GM19023 (cell line): ENCODE results near the gene HCN2.
"Not testable (repeated sequence)": the region's sequence is repeated elsewhere in the genome, so short reads cannot be mapped to it uniquely, and the experiment has no call there.

Source experiments
- ATAC-seq: cut with Tn5 transposase; IDR thresholded peaks from one replicate; pipeline ENCODE4 v1.9.1; 2021; ENCODE audit warnings: mild to moderate bottlenecking, moderate library complexity; ENCODE audit not compliant: unreplicated experiment

Gene HCN2

DNA sequence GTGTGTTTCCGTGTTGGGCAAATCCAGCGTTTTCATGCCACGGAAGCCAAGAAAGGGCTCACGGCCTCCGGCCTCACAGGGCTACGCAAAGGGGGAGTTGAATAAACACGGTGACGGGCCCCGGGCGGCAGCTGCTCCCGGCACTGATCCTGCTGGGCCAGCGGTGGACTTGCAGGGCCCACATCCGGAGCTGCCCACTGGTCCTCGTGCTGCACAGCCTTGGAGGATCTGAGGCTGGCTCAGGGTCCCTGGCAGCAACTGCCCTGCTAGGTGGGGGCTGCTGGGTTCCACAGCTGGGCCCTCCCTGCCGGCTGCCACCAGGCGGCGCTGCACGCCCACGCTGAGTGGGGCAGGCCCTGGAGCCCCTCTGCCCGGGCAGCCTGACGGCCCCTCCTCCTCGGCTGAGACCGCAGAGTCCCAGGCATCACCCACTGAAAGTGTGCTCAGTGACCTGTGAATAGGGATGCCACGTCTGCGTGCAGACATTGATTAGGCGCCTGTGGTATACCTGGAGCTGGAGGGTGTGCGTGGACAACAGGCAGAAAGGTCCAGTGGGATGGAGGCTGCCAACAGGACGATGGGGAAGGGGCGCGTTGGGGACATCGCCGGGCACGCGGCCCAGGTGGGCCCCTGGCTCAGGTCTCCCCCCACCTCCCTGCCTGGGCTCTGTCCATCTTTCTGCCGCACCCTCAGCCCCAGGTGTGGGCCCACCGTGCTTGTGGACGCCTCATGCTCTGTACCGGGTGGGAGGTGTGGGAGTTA lies 5.3 kb upstream of the HCN2 start:
- ATAC-seq, result no peak

DNA sequence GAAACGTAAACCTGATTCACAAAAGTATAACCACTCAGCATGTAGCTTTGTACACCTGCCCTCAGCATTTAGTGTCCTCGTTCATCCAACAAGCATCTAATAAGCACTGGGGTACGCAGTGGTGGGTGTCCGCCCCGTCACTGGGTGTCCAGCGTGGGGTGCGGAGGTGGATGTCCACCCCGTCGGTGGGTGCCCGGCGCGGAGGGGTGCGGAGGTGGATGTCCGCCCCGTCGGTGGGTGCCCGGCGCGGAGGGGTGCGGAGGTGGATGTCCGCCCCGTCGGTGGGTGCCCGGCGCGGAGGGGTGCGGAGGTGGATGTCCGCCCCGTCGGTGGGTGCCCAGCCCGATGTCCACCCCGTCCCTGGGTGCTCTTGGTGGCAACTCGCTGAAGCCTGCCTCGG lies 4.5 kb upstream of the HCN2 start:
- ATAC-seq, result not testable (repeated sequence)

DNA sequence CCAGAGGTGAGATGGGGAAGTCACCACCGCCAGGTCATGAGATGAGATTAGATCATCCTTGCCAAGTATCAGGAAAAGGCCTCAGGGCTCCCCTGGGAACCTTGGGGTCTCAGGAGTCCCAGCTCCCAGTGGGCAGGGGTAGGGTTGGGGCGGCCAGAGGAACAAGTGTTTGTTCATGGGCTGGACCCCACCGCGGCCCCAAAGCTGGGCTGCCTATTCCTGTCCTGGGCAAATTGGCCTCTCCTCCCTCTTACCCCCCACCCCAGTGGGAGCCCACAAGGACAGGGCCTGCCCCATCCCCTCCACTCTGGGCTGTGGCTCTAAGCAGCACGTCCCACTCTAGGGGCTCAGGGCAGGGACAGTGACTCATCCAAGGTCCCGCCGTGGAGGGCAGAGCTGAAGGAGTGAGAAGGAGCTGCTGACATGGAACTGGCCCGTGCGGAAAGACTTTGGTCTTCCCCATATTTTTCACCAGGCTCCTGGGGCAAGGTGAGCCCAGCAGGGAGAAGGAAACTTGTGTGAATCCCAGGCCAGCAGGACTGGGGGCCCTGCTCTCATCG lies 4.0 kb upstream of the HCN2 start:
- no peak for ATAC-seq

DNA sequence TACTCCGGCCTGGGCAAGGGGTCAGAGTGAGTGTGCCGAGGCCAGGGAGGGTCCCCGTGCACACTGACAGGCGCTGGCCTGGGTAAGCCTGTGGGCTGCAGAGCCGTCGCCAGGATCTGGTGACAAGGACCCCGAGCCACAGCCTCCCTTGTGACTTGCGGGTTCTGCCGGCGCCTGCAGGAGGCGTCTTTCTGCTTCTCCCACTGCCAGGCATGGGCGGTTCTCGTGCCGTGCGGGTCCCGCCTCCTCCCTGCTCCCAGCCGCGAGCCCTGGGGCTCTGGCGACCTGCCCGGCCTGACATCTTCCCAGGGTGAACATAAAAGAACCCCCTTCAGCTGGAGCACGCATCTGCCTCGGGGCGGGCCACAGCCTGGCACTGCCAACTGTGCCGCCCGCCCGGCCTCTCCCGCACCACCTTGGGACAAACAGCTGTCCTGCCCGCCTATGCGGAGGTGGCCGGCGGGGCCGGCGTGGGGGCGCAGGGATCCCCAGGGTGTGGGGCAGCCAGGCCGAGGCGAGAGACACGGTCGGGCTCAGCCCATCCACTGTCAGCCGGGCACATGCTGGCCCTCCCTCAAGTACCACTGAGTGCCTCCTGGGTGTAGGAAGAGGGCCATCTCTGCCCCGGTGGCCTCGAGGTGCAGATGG lies 1.5 kb upstream of the HCN2 start:
- ATAC-seq, result no peak

DNA sequence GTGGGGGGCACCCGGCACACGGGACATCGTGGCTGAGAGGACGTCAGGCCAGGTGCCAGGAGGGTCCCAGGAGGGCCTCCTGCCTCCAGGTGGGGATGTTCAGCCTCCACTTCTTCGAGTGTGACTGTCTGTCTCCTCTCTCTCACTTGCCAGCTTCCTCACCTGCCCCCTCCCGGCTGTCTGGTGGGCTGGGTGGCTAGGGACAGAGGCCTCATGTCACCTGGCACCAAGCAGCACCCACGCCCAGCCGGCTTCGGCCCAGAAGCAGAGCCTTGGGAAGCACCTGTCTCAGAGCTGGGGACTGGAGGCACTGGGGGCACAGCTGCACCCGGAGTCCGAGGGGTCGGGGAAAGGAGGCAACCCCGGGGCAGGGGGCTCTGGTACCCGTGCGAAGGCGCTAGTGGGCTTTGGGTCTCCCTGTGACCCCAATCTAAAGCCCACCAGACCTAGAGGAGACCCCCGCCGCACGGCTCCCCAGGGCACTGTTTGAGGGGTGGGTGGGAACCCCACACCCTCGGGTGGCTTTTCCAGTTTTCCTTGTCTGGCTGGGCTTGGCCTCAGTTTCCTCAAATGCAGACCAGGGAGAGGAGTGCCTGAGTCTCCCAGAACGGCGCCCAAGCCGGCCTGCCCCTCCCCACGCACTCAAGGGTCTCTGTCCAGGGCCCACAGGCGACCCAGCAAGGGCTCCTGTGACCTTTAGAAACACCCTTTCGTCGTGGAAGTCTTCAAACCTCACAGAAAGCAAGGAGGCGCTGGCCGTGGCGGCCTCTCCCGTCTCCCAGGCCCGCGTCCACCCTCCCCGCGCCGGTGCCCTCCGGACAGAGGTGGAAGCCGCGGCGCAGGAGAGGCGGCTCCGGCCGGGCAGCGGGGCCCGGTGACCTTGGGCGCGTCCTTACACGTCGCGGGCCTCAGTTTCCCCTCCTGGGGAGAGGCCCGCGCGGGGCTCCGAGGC lies 664 bp upstream of the HCN2 start:
- ATAC-seq, result no peak

DNA sequence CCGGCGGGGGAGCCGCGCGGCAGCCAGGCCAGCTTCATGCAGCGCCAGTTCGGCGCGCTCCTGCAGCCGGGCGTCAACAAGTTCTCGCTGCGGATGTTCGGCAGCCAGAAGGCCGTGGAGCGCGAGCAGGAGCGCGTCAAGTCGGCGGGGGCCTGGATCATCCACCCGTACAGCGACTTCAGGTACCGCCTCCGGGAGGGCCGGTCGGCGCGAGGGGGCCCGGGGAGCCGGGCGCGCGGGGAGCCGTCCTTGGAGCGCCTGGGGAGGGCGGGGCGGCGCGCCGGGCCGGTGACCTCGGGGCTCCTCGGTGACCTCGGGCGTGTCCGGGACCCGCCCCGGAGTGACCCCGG lies 690 bp downstream of the HCN2 start:
- ATAC-seq, result no peak

DNA sequence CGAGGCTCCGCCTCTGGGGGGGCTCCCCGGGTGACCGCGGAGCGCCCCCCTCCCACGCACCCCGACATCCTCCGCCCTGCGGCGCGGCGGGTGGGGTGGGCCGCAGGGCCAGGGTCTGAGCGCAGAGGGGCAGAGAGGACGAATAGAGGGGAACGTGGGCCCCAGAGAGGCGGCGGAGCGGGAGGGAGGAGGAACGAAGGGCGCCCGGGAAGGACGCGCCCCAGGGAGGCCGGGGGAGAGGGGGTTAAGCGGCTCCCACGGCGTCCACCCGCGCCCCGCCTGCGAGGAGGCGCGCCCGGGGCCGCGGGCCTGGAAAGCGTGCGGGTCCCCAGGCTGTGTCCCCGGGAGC lies 1.0 kb downstream of the HCN2 start:
- ATAC-seq, result no peak

DNA sequence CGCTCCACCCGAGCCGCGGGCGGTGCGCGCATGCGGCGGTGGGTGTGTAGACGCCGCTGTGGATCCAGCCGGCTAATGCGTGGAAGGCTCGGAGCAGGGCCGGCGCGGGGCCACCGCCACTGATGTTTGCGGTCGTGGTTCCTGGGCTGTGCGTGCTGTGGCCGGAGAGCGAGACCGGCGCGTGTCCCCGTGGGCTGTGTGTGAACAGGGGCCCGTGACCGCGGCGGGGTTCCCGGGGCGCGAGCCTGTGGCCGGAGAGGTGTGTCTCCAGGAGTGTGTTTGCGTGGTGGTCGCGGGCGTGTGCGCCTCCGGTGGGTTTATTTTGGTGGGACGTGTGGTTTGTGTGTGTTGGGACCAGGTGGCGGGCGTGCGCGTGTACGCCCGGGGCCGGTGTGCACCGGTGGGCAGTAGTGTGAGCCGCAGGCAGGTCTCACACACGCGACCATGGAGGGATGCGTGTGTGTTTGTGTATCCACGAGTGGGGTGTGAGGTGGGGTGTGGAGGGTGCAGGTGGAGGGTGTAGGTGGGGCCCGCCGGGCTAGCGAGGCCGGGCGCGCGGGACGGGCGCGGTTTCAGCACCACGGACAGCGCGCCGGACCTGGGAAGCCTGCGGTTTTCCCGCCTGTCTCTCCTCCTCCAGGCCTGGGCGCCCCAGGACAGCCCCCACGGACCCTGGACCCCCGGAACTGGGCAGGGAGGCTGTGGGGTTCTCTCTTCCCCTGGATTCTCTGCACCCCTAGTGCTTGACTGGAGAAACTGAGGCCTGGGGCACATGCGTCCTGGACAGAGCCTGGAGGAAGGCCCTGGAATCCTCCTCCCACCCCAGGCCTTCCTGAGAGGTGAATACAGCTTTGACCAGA lies 1.6 kb downstream of the HCN2 start:
- ATAC-seq, result no peak

DNA sequence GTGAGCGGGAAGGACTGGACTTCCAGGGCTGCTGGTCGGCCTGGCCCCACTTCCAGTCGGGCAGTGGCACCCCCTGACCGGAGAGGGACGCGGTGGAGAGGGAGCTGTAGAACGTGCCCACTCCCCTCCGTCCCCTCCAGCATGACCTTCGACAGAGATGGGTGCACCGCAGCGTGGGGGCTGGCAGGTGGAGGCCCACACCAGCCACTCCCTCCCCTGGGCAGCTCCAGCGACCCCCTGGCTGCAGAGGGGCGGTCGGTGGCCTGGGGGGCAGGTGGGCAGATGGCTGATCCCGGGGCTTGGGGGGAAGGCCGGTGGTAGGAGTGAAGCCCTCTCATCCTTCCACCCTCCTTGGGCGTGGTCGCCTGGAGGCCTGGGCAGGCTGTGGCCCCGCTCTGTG lies 2.4 kb downstream of the HCN2 start:
- ATAC-seq, result no peak

DNA sequence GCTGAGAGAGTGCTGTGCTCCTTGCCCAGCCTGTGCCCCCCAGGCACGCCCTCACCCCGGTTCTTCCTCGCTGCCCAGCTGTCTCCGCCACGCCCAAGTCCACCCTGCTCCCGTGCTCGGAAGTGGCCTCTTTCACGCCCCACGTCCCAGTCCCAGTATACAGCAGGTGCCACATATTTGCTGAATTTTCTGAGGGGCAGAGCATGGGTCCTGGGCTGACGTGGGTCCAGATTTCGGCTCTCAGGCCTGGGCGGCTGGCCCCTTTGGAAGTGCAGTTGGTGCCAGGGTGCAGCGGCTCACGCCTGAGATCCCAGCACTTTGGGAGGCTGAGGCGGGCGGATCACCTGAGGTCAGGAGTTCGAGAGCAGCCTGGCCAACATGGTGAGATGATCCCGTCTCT lies 3.4 kb downstream of the HCN2 start:
- ATAC-seq, result no peak

DNA sequence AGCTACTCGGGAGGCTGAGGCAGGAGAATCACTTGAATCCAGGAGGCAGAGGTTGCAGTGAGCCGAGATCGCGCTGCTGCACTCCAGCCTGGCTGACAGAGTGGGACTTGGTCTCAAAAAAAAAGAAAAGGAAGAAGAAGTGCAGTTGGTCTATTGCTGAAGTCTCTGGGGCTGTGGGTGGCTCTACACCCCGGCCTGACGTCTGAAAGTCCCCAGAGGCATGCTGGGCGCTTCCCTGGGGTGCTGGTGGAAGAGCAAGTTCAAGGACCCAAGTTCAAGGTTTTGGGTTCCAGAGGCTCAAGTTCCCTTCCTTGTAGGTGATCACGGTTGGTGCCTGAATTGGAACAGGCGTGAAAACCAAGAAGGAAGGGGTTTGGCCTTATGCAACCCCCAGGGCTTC lies 3.8 kb downstream of the HCN2 start:
- no peak for ATAC-seq

DNA sequence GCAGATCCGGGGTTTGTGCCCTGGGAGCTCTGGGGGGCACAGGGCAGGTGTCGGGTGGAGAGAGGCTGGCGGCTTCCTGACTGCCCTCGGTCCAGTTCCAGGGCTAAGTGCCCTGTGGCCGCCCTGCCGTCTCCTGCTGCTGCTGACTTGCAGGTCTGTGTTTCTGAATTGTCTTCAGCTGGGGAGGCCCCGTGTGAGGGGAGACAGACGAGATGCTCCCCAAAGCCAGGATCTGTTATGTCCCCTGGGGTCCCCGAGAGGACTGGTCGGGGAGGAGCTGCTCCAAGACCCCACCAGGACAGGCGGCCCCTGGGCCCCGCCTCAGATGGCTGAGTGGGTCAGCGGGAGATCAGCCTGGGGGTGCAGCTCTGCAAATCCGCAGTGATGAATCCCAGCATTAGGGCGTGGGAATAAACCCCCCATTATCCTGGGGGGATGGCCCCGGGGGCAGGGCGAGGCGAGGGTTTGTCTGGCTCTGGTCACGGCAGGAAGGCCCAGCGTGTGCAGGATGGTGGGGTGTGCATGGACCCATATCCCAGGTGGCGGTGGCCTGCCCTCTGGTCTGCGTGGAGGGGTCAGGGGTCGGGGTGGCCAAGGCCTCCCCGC lies 4.7 kb downstream of the HCN2 start:
- no peak for ATAC-seq

DNA sequence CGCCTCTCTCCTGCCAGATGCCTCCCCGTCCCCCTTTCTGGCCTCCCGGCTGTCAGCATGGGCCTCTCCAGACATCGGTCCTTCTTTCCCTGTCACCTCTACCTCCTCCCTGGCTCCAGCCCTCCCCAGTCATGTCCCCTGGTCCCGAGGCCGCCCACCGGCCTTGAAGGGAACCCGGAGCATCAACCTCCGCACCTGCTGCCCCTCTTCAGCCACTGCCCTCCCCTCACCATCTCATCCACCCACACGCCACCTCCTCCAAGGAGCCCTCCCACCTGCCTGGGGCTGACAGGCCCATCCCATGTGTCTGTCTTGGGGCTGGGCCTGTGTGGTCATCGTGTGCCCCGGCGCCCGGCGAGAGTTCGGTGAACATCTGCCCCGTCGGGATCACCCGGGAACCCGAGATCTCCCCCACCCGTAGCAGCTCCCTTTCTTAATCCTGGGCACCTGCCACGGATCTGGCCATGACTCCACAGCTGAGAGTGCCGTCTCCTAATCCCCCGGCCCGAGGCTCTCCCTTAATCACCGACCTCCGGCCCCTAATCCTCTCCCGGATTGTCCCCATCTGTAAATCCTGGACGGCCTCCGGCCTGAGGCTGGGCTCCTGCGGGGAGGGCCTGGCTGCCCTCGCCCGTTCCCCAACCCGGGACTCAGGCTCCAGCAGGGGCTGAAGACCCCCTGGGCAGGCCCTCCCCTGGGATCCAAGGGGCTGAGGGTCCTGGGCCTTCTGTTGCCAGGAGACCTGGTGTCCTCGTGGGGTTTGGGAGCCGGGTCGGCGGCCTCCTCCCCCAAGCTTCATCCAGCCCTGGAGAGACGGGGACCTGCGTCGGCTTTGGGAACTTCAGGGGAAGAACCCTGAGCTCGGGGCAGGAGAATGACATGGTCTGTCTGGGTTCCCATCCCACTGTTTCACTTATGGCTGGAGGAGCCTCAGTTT lies 5.9 kb downstream of the HCN2 start:
- ATAC-seq, result no peak

DNA sequence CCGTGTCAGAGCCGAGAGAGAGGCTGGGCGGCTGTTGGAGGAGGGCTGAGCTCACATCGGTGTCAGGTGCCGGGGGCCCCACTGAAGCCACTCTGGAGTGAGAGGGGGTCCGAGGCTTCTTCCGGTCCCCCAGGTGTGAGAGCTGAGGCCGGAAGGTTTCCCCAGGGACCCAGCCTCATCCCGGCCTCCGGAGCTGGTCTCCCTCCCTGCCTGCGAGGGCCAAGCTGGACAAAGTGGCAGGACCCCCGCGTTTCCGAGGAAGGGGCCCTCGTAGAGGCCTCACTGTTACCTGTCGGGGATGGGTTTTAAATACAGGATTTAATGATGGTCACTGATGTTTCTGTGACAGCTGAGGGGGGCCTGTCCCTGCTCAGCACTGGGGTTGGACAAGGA lies 6.6 kb downstream of the HCN2 start:
- no peak for ATAC-seq

DNA sequence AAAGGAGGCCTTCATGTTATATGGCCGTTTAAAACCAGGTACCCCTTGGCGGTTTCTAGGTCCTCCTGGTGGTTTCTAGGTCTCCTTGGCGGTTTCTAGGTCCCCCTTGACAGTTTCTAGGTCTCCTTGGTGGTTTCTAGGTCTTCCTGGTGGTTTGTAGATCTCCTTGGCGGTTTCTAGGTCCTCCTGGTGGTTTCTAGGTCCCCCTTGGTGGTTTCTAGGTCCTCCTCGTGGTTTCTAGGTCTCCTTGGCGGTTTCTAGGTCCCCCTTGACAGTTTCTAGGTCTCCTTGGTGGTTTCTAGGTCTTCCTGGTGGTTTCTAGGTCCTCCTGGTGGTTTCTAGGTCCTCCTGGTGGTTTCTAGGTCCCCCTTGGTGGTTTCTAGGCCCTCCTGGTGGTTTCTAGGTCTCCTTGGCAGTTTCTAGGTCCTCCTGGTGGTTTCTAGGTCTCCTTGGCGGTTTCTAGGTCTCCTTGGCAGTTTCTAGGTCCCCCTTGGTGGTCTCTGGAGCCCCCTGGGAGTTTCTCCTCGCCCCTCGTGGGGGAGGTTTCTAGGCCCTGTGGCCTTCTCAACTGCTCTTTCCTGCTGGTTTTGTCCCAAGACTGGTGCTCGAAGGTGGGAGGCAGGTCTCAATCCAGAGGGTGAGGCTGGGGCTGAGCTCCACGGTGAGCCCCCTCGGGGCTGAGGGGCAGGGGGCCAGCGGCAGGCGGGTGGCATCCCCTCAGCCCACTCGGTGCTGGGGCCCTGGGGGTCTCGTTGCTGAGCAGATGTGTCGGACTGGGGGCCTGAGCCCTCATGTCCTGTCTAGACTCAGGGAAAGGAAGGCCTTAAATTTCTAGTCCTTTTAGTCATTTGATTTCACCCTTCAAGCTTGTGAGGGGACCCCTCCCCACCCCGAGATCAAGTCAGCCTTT lies 8.0 kb downstream of the HCN2 start:
- ATAC-seq, result no peak

DNA sequence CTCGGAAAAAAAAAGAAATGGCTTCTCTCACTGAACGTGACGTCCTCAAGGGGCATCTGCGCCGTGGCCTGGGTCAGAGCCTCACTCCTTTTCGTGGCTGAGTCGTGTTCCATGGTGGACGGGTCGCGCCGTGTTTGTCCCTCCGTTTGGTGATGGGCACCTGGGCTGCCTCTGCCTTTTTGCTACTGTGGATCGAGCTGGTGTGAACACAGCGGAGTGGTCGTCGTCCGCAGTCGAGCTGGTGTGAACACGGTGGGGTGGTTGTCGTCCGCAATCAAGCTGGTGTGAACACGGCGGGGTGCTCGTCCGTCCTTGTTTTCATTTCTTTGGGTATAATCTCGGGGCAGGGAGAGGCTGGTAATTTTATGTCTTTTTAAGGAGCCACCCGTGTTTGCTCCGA lies 11.6 kb downstream of the HCN2 start:
- no peak for ATAC-seq

DNA sequence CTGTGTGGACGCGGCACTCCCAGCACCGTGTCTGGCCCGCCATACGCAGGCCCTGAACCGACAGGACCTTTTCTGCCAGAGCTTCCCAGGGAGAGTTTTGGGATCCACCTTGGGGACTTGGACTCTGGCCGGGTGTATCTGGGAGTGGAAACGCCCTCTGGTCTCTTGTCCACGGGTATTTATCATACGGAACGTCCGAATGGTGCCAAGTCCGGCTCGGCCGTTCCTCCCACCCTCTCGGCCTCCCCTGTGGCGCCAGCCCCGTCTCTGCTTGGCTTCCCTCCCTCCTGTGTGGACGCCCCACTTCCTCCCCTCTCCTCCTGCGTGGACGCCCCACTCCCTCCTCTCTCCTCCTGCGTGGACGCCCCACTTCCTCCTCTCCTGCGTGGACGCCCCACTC lies 12.1 kb downstream of the HCN2 start:
- ATAC-seq, result no peak
